ENCODE measurements around the gene PYM1. TPM values are rescaled to one million over a fixed set of nuclear protein-coding genes. Genes with fewer than 3 reads are reported as not detected.

PYM1 gene
- polyA plus RNA-seq, 1 experiment: 35.3 TPM

DNA sequence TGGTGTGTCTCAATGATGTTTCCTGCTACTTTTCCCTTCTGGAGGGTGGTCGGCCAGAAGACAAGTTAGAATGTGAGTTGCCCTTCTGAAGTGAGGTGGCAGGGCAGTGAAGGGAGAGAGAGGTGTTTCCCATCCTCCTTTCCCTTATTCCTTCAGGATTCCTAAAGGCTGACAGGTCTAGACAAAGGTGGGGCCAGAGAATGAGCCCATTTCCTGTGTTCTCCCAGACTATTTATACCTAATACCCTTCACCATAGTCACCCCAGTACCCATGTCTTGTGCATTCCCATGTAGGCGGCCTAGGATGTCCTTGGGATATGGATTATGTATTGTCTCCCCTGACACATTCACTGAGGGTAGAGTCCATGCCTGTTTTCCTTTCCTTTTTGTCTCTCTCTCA is 10.3 kb upstream of the PYM1 start:
- Histone ChIP-seq H3K4me3 (ENCODE audit: low read depth, low read length) (no peak overlapping the region), H3K27ac (ENCODE audit: low read depth, low read length) (no peak overlapping the region), H3K9me3 (ENCODE audit: control insufficient read depth, insufficient read depth, low read length) (no peaks in the 10 kb centered on the region), H3K27me3 (ENCODE audit: control insufficient read depth, insufficient read depth, low read length) (no peaks in the 10 kb centered on the region)
- DNase-seq (ENCODE audit: low read depth, low spot score): no peak
- TF ChIP-seq, protein P1, sequence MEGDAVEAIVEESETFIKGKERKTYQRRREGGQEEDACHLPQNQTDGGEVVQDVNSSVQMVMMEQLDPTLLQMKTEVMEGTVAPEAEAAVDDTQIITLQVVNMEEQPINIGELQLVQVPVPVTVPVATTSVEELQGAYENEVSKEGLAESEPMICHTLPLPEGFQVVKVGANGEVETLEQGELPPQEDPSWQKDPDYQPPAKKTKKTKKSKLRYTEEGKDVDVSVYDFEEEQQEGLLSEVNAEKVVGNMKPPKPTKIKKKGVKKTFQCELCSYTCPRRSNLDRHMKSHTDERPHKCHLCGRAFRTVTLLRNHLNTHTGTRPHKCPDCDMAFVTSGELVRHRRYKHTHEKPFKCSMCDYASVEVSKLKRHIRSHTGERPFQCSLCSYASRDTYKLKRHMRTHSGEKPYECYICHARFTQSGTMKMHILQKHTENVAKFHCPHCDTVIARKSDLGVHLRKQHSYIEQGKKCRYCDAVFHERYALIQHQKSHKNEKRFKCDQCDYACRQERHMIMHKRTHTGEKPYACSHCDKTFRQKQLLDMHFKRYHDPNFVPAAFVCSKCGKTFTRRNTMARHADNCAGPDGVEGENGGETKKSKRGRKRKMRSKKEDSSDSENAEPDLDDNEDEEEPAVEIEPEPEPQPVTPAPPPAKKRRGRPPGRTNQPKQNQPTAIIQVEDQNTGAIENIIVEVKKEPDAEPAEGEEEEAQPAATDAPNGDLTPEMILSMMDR (IDR thresholded peaks at IDR 0.05; ENCODE audit: low read depth, low read length): no peak
- CTCF ChIA-PET: interaction anchor here (0.7 to 4.3 kb wide), 3 partner anchors 10 to 199 kb away, joined by 3 to 93 read pairs (median 4); partner anchors contain the start of gene PYM1
- POLR2A ChIA-PET: interaction anchor here (0.7 kb wide), 1 partner anchor 194 kb away, joined by 3 read pairs; no protein-coding TSS in a partner anchor

DNA sequence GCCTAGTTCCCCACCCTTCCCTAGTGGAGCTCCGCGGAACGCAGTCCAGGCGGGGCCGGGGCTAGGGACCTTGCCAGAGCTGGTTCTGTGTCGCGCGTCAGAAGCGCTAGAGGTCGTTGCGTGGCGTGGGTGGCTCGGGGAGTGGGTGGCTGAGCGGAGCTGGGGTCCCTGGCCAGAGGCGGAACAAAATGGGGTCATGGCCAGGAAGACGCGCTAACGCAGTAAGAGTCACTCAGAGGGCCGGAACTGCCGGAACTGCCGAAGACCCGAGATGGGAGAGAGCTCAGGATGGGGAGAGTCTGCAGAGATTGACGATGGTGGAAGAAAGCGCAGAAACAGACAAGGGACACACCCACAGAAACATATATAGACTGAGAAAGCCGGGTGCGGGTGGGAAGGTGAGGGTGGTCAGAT is 8.1 kb upstream of the PYM1 start:
- TF ChIP-seq, protein P1 (IDR thresholded peaks at IDR 0.05; ENCODE audit: low read depth, low read length): no peak
- ChIA-PET CTCF (interaction anchor here (0.7 to 1.5 kb wide), 3 partner anchors 9 to 198 kb away, joined by 3 to 11 read pairs (median 4); no protein-coding TSS in a partner anchor), POLR2A (interaction anchor here (0.6 to 1.8 kb wide), 2 partner anchors 70 to 118 kb away, joined by 5 to 9 read pairs; partner anchors contain the start of genes ORMDL2 and SARNP)
- Histone ChIP-seq H3K4me3 (ENCODE audit: low read depth, low read length) (peak overlapping the region; percentile 27; the same call in 1 of the 2 replicates), H3K27ac (ENCODE audit: low read depth, low read length) (no peak overlapping the region), H3K9me3 (ENCODE audit: control insufficient read depth, insufficient read depth, low read length) (no peaks in the 10 kb centered on the region), H3K27me3 (ENCODE audit: control insufficient read depth, insufficient read depth, low read length) (no peaks in the 10 kb centered on the region)
- no peak for DNase-seq (ENCODE audit: low read depth, low spot score)

DNA sequence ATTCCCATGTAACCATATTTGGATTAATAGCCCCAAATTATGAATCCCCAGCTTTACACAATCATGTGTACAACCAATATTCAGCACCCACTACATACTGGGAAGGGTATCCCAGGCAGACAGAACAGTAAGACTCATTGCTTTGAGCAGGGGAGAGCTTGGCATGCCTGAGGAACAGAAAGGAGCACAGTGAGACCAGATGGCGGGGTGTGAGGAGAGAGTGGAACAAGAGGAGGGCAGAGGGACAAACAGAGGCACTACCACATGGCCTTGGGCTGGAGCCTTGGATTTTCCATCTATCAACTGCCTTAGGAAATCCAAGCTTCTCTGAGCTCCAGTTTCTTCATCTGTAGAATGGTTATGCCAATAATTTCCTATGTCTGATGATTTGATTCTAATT is 7.1 kb upstream of the PYM1 start:
- no peaks in the 10 kb centered on the region for H3K27me3 ChIP-seq (ENCODE audit: control insufficient read depth, insufficient read depth, low read length)
- no peaks in the 10 kb centered on the region for H3K9me3 ChIP-seq (ENCODE audit: control insufficient read depth, insufficient read depth, low read length)
- no peak overlapping the region for H3K4me3 ChIP-seq (ENCODE audit: low read depth, low read length)
- DNase-seq (ENCODE audit: low read depth, low spot score): no peak
- ChIA-PET CTCF (interaction anchor here (0.6 to 2.2 kb wide), 4 partner anchors 20 to 197 kb away, joined by 3 to 16 read pairs (median 7); no protein-coding TSS in a partner anchor), POLR2A (no interaction called here)
- H3K27ac ChIP-seq (ENCODE audit: low read depth, low read length): no peak overlapping the region
- TF ChIP-seq, protein P1 (IDR thresholded peaks at IDR 0.05; ENCODE audit: low read depth, low read length): no peak

DNA sequence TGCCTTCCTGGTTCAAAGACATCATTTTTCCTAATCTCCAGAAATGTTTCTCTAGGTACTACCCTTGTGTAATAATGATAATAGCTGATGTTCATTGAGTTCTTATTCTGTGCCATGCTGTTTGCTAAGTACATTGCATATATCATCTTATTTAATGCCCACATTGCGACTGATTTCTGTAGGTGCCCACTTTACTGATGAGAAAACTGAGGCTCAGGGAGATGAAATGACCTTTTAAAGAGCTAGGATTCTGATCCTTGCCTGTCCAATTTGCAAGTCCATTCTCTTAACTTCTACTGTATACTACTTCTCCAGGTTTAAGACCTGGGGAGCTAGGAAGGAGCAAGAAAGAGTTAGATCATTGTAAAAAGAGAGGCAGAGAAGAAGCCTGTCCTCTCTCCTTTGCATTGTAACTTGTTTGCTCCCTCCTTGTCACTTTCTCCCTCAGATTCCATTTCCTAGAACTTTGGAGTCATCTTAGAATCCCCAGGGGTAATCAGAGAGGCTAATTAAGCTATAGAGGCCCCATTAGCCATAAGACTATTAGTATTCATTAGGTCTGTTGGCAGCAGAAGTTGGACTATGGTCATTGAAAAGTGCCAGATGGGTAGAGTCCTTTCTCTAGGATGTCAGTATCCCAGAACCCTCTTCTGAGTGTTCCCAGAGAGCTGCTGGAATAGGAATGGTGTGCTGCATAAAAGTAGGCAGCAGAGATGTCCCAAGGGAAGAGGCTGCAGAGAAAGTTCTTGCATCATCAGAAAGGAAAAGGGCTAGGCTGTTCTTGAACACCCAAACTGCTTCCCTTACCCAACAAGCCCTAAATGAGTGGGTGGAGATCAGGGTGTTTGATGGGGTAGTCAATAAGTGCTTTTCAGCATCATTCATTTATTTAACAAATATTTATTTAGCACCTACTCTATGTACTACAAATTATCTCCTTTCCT is 6.4 kb upstream of the PYM1 start:
- H3K9me3 ChIP-seq (ENCODE audit: control insufficient read depth, insufficient read depth, low read length): no peaks in the 10 kb centered on the region
- no peak overlapping the region for H3K27ac ChIP-seq (ENCODE audit: low read depth, low read length)
- TF ChIP-seq, protein P1 (IDR thresholded peaks at IDR 0.05; ENCODE audit: low read depth, low read length): no peak
- H3K4me3 ChIP-seq (ENCODE audit: low read depth, low read length): no peak overlapping the region
- ChIA-PET CTCF (interaction anchor here (0.6 to 2.2 kb wide), 4 partner anchors 19 to 196 kb away, joined by 3 to 16 read pairs (median 3); no protein-coding TSS in a partner anchor), POLR2A (interaction anchor here (0.6 to 1.0 kb wide), 2 partner anchors 87 to 110 kb away, joined by 3 read pairs; no protein-coding TSS in a partner anchor)
- no peaks in the 10 kb centered on the region for H3K27me3 ChIP-seq (ENCODE audit: control insufficient read depth, insufficient read depth, low read length)
- DNase-seq (ENCODE audit: low read depth, low spot score): no peak
